ENCODE data around the gene IGSF5. TPM values are rescaled to one million over a fixed set of nuclear protein-coding genes. Genes with fewer than 3 reads are reported as not detected.

Gene IGSF5
- total and polyA plus RNA-seq, 2 donors (not counting 1 experiment from before 2014, with no cell fraction given) = not detected

- no peaks in the 10 kb centered on the region for H4K20me1 ChIP-seq (ENCODE audit: control insufficient read depth, insufficient read depth, low read length, poor library complexity, severe bottlenecking)
- TF ChIP-seq CTCF (IDR thresholded peaks at IDR 0.05) (no peak), EZH2 (IDR thresholded peaks at IDR 0.05; ENCODE audit: borderline replicate concordance, insufficient read depth, low read depth, low read length, poor library complexity, severe bottlenecking) (no peak)
- H3K9me3 Mint-ChIP-seq (ENCODE audit: insufficient read depth) = peaks cover 6% of the 10 kb centered on the region
- H3K9ac ChIP-seq (ENCODE audit: low read length) = no peak overlapping the region
- no peaks in the 10 kb centered on the region for H3K79me2 ChIP-seq (ENCODE audit: control insufficient read depth, insufficient read depth, low read length)
- no peak overlapping the region for H3K27ac ChIP-seq (ENCODE audit: low read length in 2 of 2)
- H3K27me3 ChIP-seq (replicated peaks in 1 of 4; ENCODE audit: control extremely low read depth in 1 of 4, control insufficient read depth in 3 of 4, insufficient read depth in 4 of 4, low read length in 3 of 4) = no peaks in the 10 kb centered on the region
- H3K9me3 ChIP-seq (ENCODE audit: control extremely low read depth in 1 of 3, control insufficient read depth in 2 of 3, insufficient read depth in 1 of 3, low read length in 2 of 3) = peaks cover 0 to 5% (median 0%) of the 10 kb centered on the region in 3 donors
- ChIA-PET CTCF (no interaction called here), POLR2A (no interaction called here)
- intact Hi-C loops (cut with micrococcal nuclease) = no loop called here
- no peak overlapping the region for H2AFZ ChIP-seq (ENCODE audit: insufficient read depth, low read depth, low read length, poor library complexity, severe bottlenecking)
- no peak overlapping the region for H3K4me3 Mint-ChIP-seq
- H3K4me2 ChIP-seq (replicated peaks; ENCODE audit: low read depth, low read length, poor library complexity, severe bottlenecking) = no peak overlapping the region
- H3K36me3 ChIP-seq (replicated peaks in 1 of 2; ENCODE audit: control extremely low read depth in 1 of 2, control insufficient read depth in 1 of 2, extremely low read depth in 1 of 2, insufficient read depth in 2 of 2, low read length in 1 of 2) = no peaks in the 10 kb centered on the region
- no peak for DNase-seq
- no peaks in the 10 kb centered on the region for H3K4me1 ChIP-seq (ENCODE audit: control insufficient read depth in 2 of 2, insufficient read depth in 2 of 2, low read length in 2 of 2)
- peaks cover 4% of the 10 kb centered on the region for H3K27me3 Mint-ChIP-seq
- WGBS (ENCODE audit: insufficient coverage) = 100% methylated on average over 1 of the region's 1 CpG
- H3K4me3 ChIP-seq (ENCODE audit: control extremely low read depth in 1 of 5, extremely low read depth in 1 of 5, insufficient read depth in 1 of 5, low read depth in 2 of 5, low read length in 4 of 5) = no peak overlapping the region
- H3K4me1 Mint-ChIP-seq = no peaks in the 10 kb centered on the region
- no peak overlapping the region for H3K27ac Mint-ChIP-seq
- ATAC-seq (ENCODE audit: low read depth) = no peak
Measured at GRCh38 chr21:39721885-39722284, 23.1 kb upstream of the IGSF5 start.

GRCh38 chr21:39724944-39725343 lies 20.0 kb upstream of the IGSF5 start:
- Mint-ChIP-seq H3K27me3 (no peaks in the 10 kb centered on the region), H3K27ac (no peak overlapping the region), H3K4me3 (no peak overlapping the region), H3K9me3 (ENCODE audit: insufficient read depth) (peaks cover 4% of the 10 kb centered on the region), H3K4me1 (no peaks in the 10 kb centered on the region)
- 91% methylated on average over 4 of the region's 5 CpGs for WGBS (ENCODE audit: insufficient coverage)
- ChIA-PET CTCF (no interaction called here), POLR2A (no interaction called here)
- Histone ChIP-seq H3K79me2 (ENCODE audit: control insufficient read depth, insufficient read depth, low read length) (no peaks in the 10 kb centered on the region), H3K36me3 (replicated peaks in 1 of 2; ENCODE audit: control extremely low read depth in 1 of 2, control insufficient read depth in 1 of 2, extremely low read depth in 1 of 2, insufficient read depth in 2 of 2, low read length in 1 of 2) (no peaks in the 10 kb centered on the region), H3K4me3 (ENCODE audit: control extremely low read depth in 1 of 5, extremely low read depth in 1 of 5, insufficient read depth in 1 of 5, low read depth in 2 of 5, low read length in 4 of 5) (no peak overlapping the region), H3K27me3 (replicated peaks in 1 of 4; ENCODE audit: control extremely low read depth in 1 of 4, control insufficient read depth in 3 of 4, insufficient read depth in 4 of 4, low read length in 3 of 4) (no peaks in the 10 kb centered on the region), H2AFZ (ENCODE audit: insufficient read depth, low read depth, low read length, poor library complexity, severe bottlenecking) (no peak overlapping the region), H3K27ac (ENCODE audit: low read length in 2 of 2) (no peak overlapping the region), H3K4me2 (replicated peaks; ENCODE audit: low read depth, low read length, poor library complexity, severe bottlenecking) (no peak overlapping the region), H3K9ac (ENCODE audit: low read length) (no peak overlapping the region), H4K20me1 (ENCODE audit: control insufficient read depth, insufficient read depth, low read length, poor library complexity, severe bottlenecking) (no peaks in the 10 kb centered on the region), H3K9me3 (ENCODE audit: control extremely low read depth in 1 of 3, control insufficient read depth in 2 of 3, insufficient read depth in 1 of 3, low read length in 2 of 3) (peaks cover 0 to 10% (median 0%) of the 10 kb centered on the region in 3 donors), H3K4me1 (ENCODE audit: control insufficient read depth in 2 of 2, insufficient read depth in 2 of 2, low read length in 2 of 2) (no peaks in the 10 kb centered on the region)
- ATAC-seq (ENCODE audit: low read depth) (no peak), DNase-seq (no peak)
- intact Hi-C loops (cut with micrococcal nuclease) = no loop called here
- no peak for TF ChIP-seq CTCF (IDR thresholded peaks at IDR 0.05)
- no peak for TF ChIP-seq EZH2 (IDR thresholded peaks at IDR 0.05; ENCODE audit: borderline replicate concordance, insufficient read depth, low read depth, low read length, poor library complexity, severe bottlenecking)
